B cell (primary cell): ENCODE data around the gene DRAXIN. TPM values are rescaled to one million over a fixed set of nuclear protein-coding genes. Genes with fewer than 3 reads are reported as not detected.

Experiments
- ATAC-seq: fragments of 200-7000 bp; cut with Tn5 transposase; one replicate; pipeline ENCODE4 v1.10.0; 2021; ENCODE audit warnings: low read depth, mild to moderate bottlenecking, moderate number of reproducible peaks, moderate library complexity
- CTCF ChIA-PET: fragments of 350-600 bp; sonication (Branson Sonifier 250); formaldehyde crosslinking; loops from one replicate; lab custom pipeline; 2021; ENCODE audit warnings: antibody characterized with exemption, inconsistent platforms; lab: Charles Lee
- POLR2A ChIA-PET: fragments of 350-600 bp; sonication (Branson Sonifier 250); formaldehyde crosslinking; loops from one replicate; lab custom pipeline; 2021; ENCODE audit warnings: antibody characterized with exemption; lab: Charles Lee
- DNase-seq: peaks from one replicate; pipeline ENCODE4 v3.0.0; 2013
- H2AFZ ChIP-seq: 2 replicates; pipeline ENCODE4 v1.6.1; 2012; ENCODE audit warnings: mild to moderate bottlenecking, low read depth, low read length; ENCODE audit not compliant: insufficient read depth, poor library complexity, severe bottlenecking
- H3K27ac ChIP-seq, 2 donors: 1 replicate in 1 of 2; 2 replicates in 1 of 2; pipeline ENCODE4 v1.5.1; 2012 to 2013; ENCODE audit warnings: low read length in 2 of 2, mild to moderate bottlenecking in 2 of 2, moderate library complexity in 1 of 2
- H3K27me3 ChIP-seq, 4 experiments: fragments of 200-600 bp in 1 of 4; sonication (generic) in 1 of 4; replicated peaks in 1 of 4; 1 replicate in 2 of 4; 2 replicates in 2 of 4; pipeline versions ENCODE4 v1.6.1 to v1.7.0; 2013 to 2016; ENCODE audit warnings: low read length in 3 of 4, mild to moderate bottlenecking in 2 of 4, mixed read lengths in 1 of 4, moderate library complexity in 1 of 4; ENCODE audit not compliant: insufficient read depth in 4 of 4, control insufficient read depth in 3 of 4; ENCODE audit errors: control extremely low read depth in 1 of 4
- H3K36me3 ChIP-seq, 2 experiments: replicated peaks in 1 of 2; 1 replicate in 1 of 2; 2 replicates in 1 of 2; pipeline versions ENCODE4 v1.6.1 to v1.7.1; 2013; ENCODE audit warnings: low read length in 1 of 2; ENCODE audit not compliant: insufficient read depth in 2 of 2, control insufficient read depth in 1 of 2; ENCODE audit errors: control extremely low read depth in 1 of 2, extremely low read depth in 1 of 2
- H3K4me1 ChIP-seq, 2 donors: fragments of 200-600 bp in 1 of 2; sonication (generic) in 1 of 2; 1 replicate in 1 of 2; 2 replicates in 1 of 2; pipeline versions ENCODE4 v1.5.1 to v1.6.1; 2013 to 2017; ENCODE audit warnings: low read length in 2 of 2; ENCODE audit not compliant: control insufficient read depth in 2 of 2, insufficient read depth in 2 of 2
- H3K4me2 ChIP-seq: replicated peaks from 2 replicates; pipeline ENCODE3; 2012; ENCODE audit warnings: mild to moderate bottlenecking, low read depth, low read length; ENCODE audit not compliant: poor library complexity, severe bottlenecking
- H3K4me3 ChIP-seq, 5 experiments: fragments of 200-600 bp in 1 of 5; sonication (generic) in 1 of 5; 1 replicate in 3 of 5; 2 replicates in 2 of 5; pipeline versions ENCODE4 v1.5.1 to v1.7.0; 2011 to 2016; ENCODE audit warnings: low read length in 4 of 5, mild to moderate bottlenecking in 4 of 5, low read depth in 2 of 5, control low read depth in 1 of 5, moderate library complexity in 1 of 5; ENCODE audit not compliant: insufficient read depth in 1 of 5; ENCODE audit errors: control extremely low read depth in 1 of 5, extremely low read depth in 1 of 5
- H3K79me2 ChIP-seq: fragments of 200-600 bp; sonication (generic); one replicate; pipeline ENCODE4 v1.6.0; 2016; ENCODE audit warnings: low read length; ENCODE audit not compliant: control insufficient read depth, insufficient read depth
- H3K9ac ChIP-seq: fragments of 200-600 bp; sonication (generic); 2 replicates; pipeline ENCODE4 v1.6.1; 2017; ENCODE audit warnings: mild to moderate bottlenecking, low read length, moderate library complexity
- H3K9me3 ChIP-seq, 3 donors: one replicate each; pipeline versions ENCODE4 v1.6.1 to v1.7.1; 2013; ENCODE audit warnings: low read length in 2 of 3; ENCODE audit not compliant: control insufficient read depth in 2 of 3, insufficient read depth in 1 of 3; ENCODE audit errors: control extremely low read depth in 1 of 3
- H4K20me1 ChIP-seq: 2 replicates; pipeline ENCODE4 v1.6.0; 2012; ENCODE audit warnings: mild to moderate bottlenecking, low read length; ENCODE audit not compliant: insufficient read depth, control insufficient read depth, poor library complexity, severe bottlenecking
- H3K27ac Mint-ChIP-seq: one replicate; pipeline ENCODE4 v1.8.0; 2021; ENCODE audit warnings: mixed read lengths
- H3K27me3 Mint-ChIP-seq: one replicate; pipeline ENCODE4 v1.8.0; 2021; ENCODE audit warnings: mixed read lengths
- H3K4me1 Mint-ChIP-seq: one replicate; pipeline ENCODE4 v1.8.0; 2021; ENCODE audit warnings: mixed read lengths
- H3K4me3 Mint-ChIP-seq: one replicate; pipeline ENCODE4 v1.8.0; 2021; ENCODE audit warnings: mixed read lengths
- H3K9me3 Mint-ChIP-seq: one replicate; pipeline ENCODE4 v1.8.0; 2022; ENCODE audit warnings: mixed read lengths; ENCODE audit not compliant: insufficient read depth
- EZH2 ChIP-seq: IDR thresholded peaks from 2 replicates; pipeline ENCODE4 v1.6.1; 2012; ENCODE audit warnings: borderline replicate concordance, low read depth, mild to moderate bottlenecking, moderate library complexity, low read length; ENCODE audit not compliant: insufficient read depth, poor library complexity, severe bottlenecking
- WGBS: methylation state at CpG from one replicate; pipeline ENCODE4 v1.1.5; 2013; ENCODE audit warnings: missing lambda C conversion rate; ENCODE audit not compliant: insufficient coverage; 5-methylcytosine and 5-hydroxymethylcytosine counted together
- intact Hi-C: fragments of 100-400 bp; cut with micrococcal nuclease; formaldehyde crosslinking; loops from one replicate; pipeline ENCODE4 v1.10.0; 2022
- polyA plus RNA-seq: library from polyadenylated mRNA; depleted of rRNA; stranded (reverse); fragments of >200 nt; gene quantifications from 2 replicates; pipeline ENCODE4 v1.2.3, GENCODE V29; 2012
- total RNA-seq, 2 donors: library from RNA; stranded (reverse); fragments of 120-200 nt in 1 of 2; gene quantifications; 1 replicate in 1 of 2; 2 replicates in 1 of 2; pipeline versions ENCODE4 v1.2.3 to v1.2.4, GENCODE V29; 2013 to 2022
- TF ChIP-seq, protein P1 (sequence below): fragments of 200-600 bp; IDR thresholded peaks from one replicate; pipeline ENCODE4 v1.8.0; 2022; ENCODE audit warnings: antibody characterized with exemption, mild to moderate bottlenecking

Gene DRAXIN
- total and polyA plus RNA-seq, 2 donors (not counting 1 experiment from before 2014, with no cell fraction given) = 0.21 to 0.30 TPM

- Histone ChIP-seq H3K36me3 (no peaks in the 10 kb centered on the region), H2AFZ (peak overlapping the region; percentile 68), H4K20me1 (no peaks in the 10 kb centered on the region), H3K9me3 (peaks cover 0 to 2% (median 0%) of the 10 kb centered on the region in 3 donors), H3K27ac (peak overlapping the region in 1 of 2 donors; percentile 65), H3K4me1 (peaks cover 35 to 41% of the 10 kb centered on the region in 2 donors), H3K27me3 (no peaks in the 10 kb centered on the region), H3K4me2 (peak overlapping the region; percentile 90), H3K9ac (peak overlapping the region; percentile 48), H3K79me2 (no peaks in the 10 kb centered on the region), H3K4me3 (peak overlapping the region; percentile 1 to 73 (median 48))
- H3K9me3 Mint-ChIP-seq = no peaks in the 10 kb centered on the region
- ChIA-PET POLR2A (interaction anchor here (0.7 to 2.0 kb wide), 3 partner anchors 13 to 320 kb away, joined by 4 to 9 read pairs (median 5); no protein-coding TSS in a partner anchor), CTCF (interaction anchor here (1.1 to 2.1 kb wide), 6 partner anchors 10 to 87 kb away, joined by 3 to 30 read pairs (median 6); partner anchors contain the start of gene FBXO6)
- peaks cover 38% of the 10 kb centered on the region for H3K4me1 Mint-ChIP-seq
- intact Hi-C loops = loop anchor here (5.0 kb wide), 1 partner anchor 79 kb away; the partner anchor contains the start of genes FBXO2 and FBXO44
- TF ChIP-seq EZH2 = no peak
- TF ChIP-seq, protein P1, sequence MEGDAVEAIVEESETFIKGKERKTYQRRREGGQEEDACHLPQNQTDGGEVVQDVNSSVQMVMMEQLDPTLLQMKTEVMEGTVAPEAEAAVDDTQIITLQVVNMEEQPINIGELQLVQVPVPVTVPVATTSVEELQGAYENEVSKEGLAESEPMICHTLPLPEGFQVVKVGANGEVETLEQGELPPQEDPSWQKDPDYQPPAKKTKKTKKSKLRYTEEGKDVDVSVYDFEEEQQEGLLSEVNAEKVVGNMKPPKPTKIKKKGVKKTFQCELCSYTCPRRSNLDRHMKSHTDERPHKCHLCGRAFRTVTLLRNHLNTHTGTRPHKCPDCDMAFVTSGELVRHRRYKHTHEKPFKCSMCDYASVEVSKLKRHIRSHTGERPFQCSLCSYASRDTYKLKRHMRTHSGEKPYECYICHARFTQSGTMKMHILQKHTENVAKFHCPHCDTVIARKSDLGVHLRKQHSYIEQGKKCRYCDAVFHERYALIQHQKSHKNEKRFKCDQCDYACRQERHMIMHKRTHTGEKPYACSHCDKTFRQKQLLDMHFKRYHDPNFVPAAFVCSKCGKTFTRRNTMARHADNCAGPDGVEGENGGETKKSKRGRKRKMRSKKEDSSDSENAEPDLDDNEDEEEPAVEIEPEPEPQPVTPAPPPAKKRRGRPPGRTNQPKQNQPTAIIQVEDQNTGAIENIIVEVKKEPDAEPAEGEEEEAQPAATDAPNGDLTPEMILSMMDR = no peak
- DNase-seq = peak; percentile 35
- 13% methylated on average over 11 of the region's 17 CpGs for WGBS
- H3K4me3 Mint-ChIP-seq = peak overlapping the region; percentile 89
- ATAC-seq = no peak
- H3K27me3 Mint-ChIP-seq = no peaks in the 10 kb centered on the region
- peak overlapping the region; percentile 86 for H3K27ac Mint-ChIP-seq
These were observed 40.3 kb downstream of the DRAXIN start for GRCh38 chr1:11731691-11732283.

DNA sequence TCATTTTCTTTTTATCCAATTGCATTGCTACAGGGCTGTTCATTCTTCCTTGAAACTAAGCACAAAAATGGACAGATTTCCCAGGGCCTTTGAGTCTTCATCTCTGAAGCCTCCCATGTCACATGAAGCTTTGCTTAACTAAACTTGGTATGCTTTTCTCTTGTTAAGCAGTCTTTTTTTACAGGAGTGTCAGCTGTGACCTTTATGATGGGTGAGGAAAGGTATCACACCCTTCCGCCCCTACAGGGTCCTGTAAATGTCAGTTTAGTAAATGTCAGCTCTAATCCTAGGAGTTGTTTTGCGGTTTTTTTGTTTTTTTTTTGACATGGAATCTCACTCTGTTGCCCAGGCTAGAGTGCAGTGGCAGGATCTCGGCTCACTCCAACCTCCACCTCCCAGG lies 41.8 kb downstream of the DRAXIN start:
- Histone ChIP-seq H3K36me3 (no peaks in the 10 kb centered on the region), H3K4me3 (no peak overlapping the region), H3K9me3 (peaks cover 0 to 2% (median 0%) of the 10 kb centered on the region in 3 donors), H3K79me2 (no peaks in the 10 kb centered on the region), H2AFZ (no peak overlapping the region), H3K27me3 (no peaks in the 10 kb centered on the region), H4K20me1 (no peaks in the 10 kb centered on the region), H3K27ac (no peak overlapping the region), H3K9ac (no peak overlapping the region), H3K4me2 (no peak overlapping the region), H3K4me1 (peaks cover 43 to 48% of the 10 kb centered on the region in 2 donors)
- Mint-ChIP-seq H3K27me3 (no peaks in the 10 kb centered on the region), H3K9me3 (no peaks in the 10 kb centered on the region), H3K27ac (no peak overlapping the region), H3K4me3 (peak overlapping the region; percentile 12), H3K4me1 (peaks cover 48% of the 10 kb centered on the region)
- POLR2A ChIA-PET = no interaction called here
- intact Hi-C loops = loop anchor here (5.0 kb wide), 1 partner anchor 81 kb away; the partner anchor contains the start of genes FBXO2 and FBXO44
- WGBS = 93% methylated on average over 2 of the region's 3 CpGs
- ATAC-seq (no peak), DNase-seq (no peak)
- no peak for TF ChIP-seq EZH2
- TF ChIP-seq, protein P1 = no peak
- CTCF ChIA-PET = interaction anchor here (0.8 to 1.3 kb wide), 2 partner anchors 8 to 14 kb away, joined by 3 to 4 read pairs; no protein-coding TSS in a partner anchor
